ENCODE results near the gene TBL3.

- TF ChIP-seq TAF1 (IDR thresholded peaks at IDR 0.05; ENCODE audit: borderline replicate concordance, low read depth, low read length) (no peak), POLR2A (IDR thresholded peaks at IDR 0.05; ENCODE audit: low read depth, low read length) (no peak), POLR2AphosphoS5 (IDR thresholded peaks at IDR 0.05; ENCODE audit: low read depth, low read length) (no peak)
These were observed 56.3 kb downstream of the TBL3 start for GRCh38 chr16:2028146-2028545.
